HepG2 (cell line): ENCODE data around the gene GP1BA. TPM values are rescaled to one million over a fixed set of nuclear protein-coding genes. Genes with fewer than 3 reads are reported as not detected.

ENCODE experiments used
- BRCA1 ChIP-seq: sonication (generic); formaldehyde crosslinking; IDR thresholded peaks from 2 replicates; pipeline ENCODE4 v1.4.0; 2020; ENCODE audit warnings: missing genetic modification reagents
- ELF1 ChIP-seq: sonication (generic); formaldehyde crosslinking; IDR thresholded peaks from 2 replicates; pipeline ENCODE4 v1.4.0; 2020; ENCODE audit warnings: missing genetic modification reagents
- FOXJ3 ChIP-seq: sonication (generic); formaldehyde crosslinking; IDR thresholded peaks from 2 replicates; pipeline ENCODE4 v1.4.0; 2020; ENCODE audit warnings: missing genetic modification reagents, mild to moderate bottlenecking, borderline replicate concordance
- GATAD1 ChIP-seq: IDR thresholded peaks from 2 replicates; pipeline ENCODE4 v1.6.1; 2016; ENCODE audit warnings: missing genetic modification reagents, missing compliant biosample characterization
- GTF2F1 ChIP-seq: fragments of 150-350 bp; IDR thresholded peaks from 2 replicates; pipeline ENCODE4 v1.6.1; 2014; ENCODE audit warnings: low read length
- IKZF1 ChIP-seq: fragments of 450-650 bp; IDR thresholded peaks from 2 replicates; pipeline ENCODE4 v1.7.1; 2016
- JARID2 ChIP-seq: sonication (generic); formaldehyde crosslinking; IDR thresholded peaks from 2 replicates; pipeline ENCODE4 v1.8.1; 2023; ENCODE audit warnings: missing genetic modification reagents, inconsistent platforms; ENCODE audit not compliant: insufficient replicate concordance
- JUNB ChIP-seq: sonication (generic); formaldehyde crosslinking; IDR thresholded peaks from 2 replicates; pipeline ENCODE4 v1.8.0; 2022; ENCODE audit warnings: missing genetic modification reagents, mild to moderate bottlenecking, borderline replicate concordance
- PHF20 ChIP-seq: sonication (generic); formaldehyde crosslinking; IDR thresholded peaks from 2 replicates; pipeline ENCODE4 v1.5.0; 2020; ENCODE audit warnings: mild to moderate bottlenecking, missing genetic modification reagents
- SALL2 ChIP-seq: sonication (generic); formaldehyde crosslinking; IDR thresholded peaks from 2 replicates; pipeline ENCODE4 v1.8.1; 2023; ENCODE audit warnings: mild to moderate bottlenecking, missing genetic modification reagents, inconsistent platforms
- ZBTB38 ChIP-seq: sonication (generic); formaldehyde crosslinking; IDR thresholded peaks from 2 replicates; pipeline ENCODE4 v1.5.1; 2020; ENCODE audit warnings: mild to moderate bottlenecking, missing genetic modification reagents
- ZBTB40 ChIP-seq, 2 experiments: fragments of 450-650 bp in 1 of 2; sonication (generic) in 1 of 2; formaldehyde crosslinking in 1 of 2; IDR thresholded peaks; 2 replicates each; pipeline versions ENCODE4 v1.6.1 to v1.8.0; 2016 to 2022; ENCODE audit warnings: antibody characterized with exemption in 1 of 2, mild to moderate bottlenecking in 1 of 2, missing genetic modification reagents in 1 of 2
- ZNF543 ChIP-seq: sonication (generic); formaldehyde crosslinking; IDR thresholded peaks from 2 replicates; pipeline ENCODE4 v1.4.0; 2020; ENCODE audit warnings: mild to moderate bottlenecking, missing genetic modification reagents
- ZNF550 ChIP-seq: sonication (generic); formaldehyde crosslinking; IDR thresholded peaks from 2 replicates; pipeline ENCODE4 v1.4.0; 2020; ENCODE audit warnings: mild to moderate bottlenecking, missing genetic modification reagents, borderline replicate concordance
- ZNF770 ChIP-seq: sonication (generic); formaldehyde crosslinking; IDR thresholded peaks from 2 replicates; pipeline ENCODE4 v1.5.0; 2020; ENCODE audit warnings: mild to moderate bottlenecking, missing genetic modification reagents
- ZNF850 ChIP-seq: sonication (generic); formaldehyde crosslinking; conservative IDR thresholded peaks from 2 replicates; pipeline ENCODE4 v1.9.0; 2021; ENCODE audit warnings: mild to moderate bottlenecking, missing genetic modification reagents
- ZSCAN29 ChIP-seq: sonication (generic); formaldehyde crosslinking; conservative IDR thresholded peaks from 2 replicates; pipeline ENCODE4 v1.4.0; 2020; ENCODE audit warnings: mild to moderate bottlenecking, missing genetic modification reagents
- polyA plus RNA-seq, 8 experiments: library from polyadenylated mRNA; depleted of rRNA in 3 of 8; stranded (reverse) in 7 of 8; unstranded in 1 of 8; fragments of >200 nt; fragmentation: Illumina TruSeq in 4 of 8; extraction: Trizol in 4 of 8; gene quantifications; 2 replicates each; pipeline versions ENCODE4 v1.2.1 to v1.2.3, GENCODE V29; 2011 to 2016; ENCODE audit warnings: low read depth in 4 of 8, missing spikeins in 1 of 8, mixed read lengths in 1 of 8; ENCODE audit not compliant: insufficient read depth in 1 of 8
- total RNA-seq, 5 experiments: library from RNA; depleted of rRNA; stranded (reverse); fragments of >200 nt; fragmentation: Illumina TruSeq; extraction: Trizol; gene quantifications; 2 replicates each; pipeline ENCODE4 v1.2.3, GENCODE V29; 2016; ENCODE audit warnings: low read depth in 1 of 5

GP1BA gene
- total and polyA plus RNA-seq, 2 of the 13 experiments (the other 11 are each of a cell fraction or from before 2014, with no cell fraction given), result not detected

GRCh38 chr17:4940555-4941318, 8.7 kb downstream of the GP1BA start (continued):
- TF ChIP-seq ZBTB40 (IDR thresholded peaks at IDR 0.05) (no peak; the same call in 1 of the 2 replicates), ZBTB40 (CRISPR knock-in tag; IDR thresholded peaks at IDR 0.05) (no peak), GATAD1 (CRISPR knock-in tag) (peak; percentile 79; the same call in 1 of the 2 replicates), BRCA1 (CRISPR knock-in tag) (no peak), GTF2F1 (no peak), ZNF770 (CRISPR knock-in tag) (peak; percentile 84), SALL2 (CRISPR knock-in tag) (0 out of 2 replicates have a peak, but pooled peaks have one; percentile 34), ZNF543 (CRISPR knock-in tag) (0 out of 2 replicates have a peak, but pooled peaks have one; percentile 19), ZNF550 (CRISPR knock-in tag) (0 out of 2 replicates have a peak, but pooled peaks have one; percentile 26), IKZF1 (no peak), ELF1 (CRISPR knock-in tag) (no peak), JARID2 (CRISPR knock-in tag) (no peak), FOXJ3 (no peak), ZNF850 (CRISPR knock-in tag) (no peak), ZSCAN29 (CRISPR knock-in tag) (0 out of 2 replicates have a peak, but pooled peaks have one; percentile 23), JUNB (CRISPR knock-in tag) (no peak), PHF20 (CRISPR knock-in tag) (peak; percentile 6; the same call in 1 of the 2 replicates), ZBTB38 (CRISPR knock-in tag) (no peak)
